WTC11 (cell line): ENCODE results near the gene TEKTIP1.

Experiments
- CTCF ChIP-seq: fragments of 200-600 bp; IDR thresholded peaks from 2 replicates; pipeline ENCODE4 v1.8.0; 2022; ENCODE audit warnings: antibody characterized with exemption
- ESRRA ChIP-seq: sonication (generic); formaldehyde crosslinking; IDR thresholded peaks from 2 replicates; pipeline ENCODE4 v1.8.1; 2022; ENCODE audit warnings: mild to moderate bottlenecking, missing genetic modification reagents, borderline replicate concordance
- NFYB ChIP-seq: sonication (generic); formaldehyde crosslinking; conservative IDR thresholded peaks from 2 replicates; pipeline ENCODE4 v1.8.0; 2022; ENCODE audit warnings: low read depth, missing genetic modification reagents
- NR2C2 ChIP-seq: sonication (generic); formaldehyde crosslinking; IDR thresholded peaks from 2 replicates; pipeline ENCODE4 v1.8.0; 2022; ENCODE audit warnings: mild to moderate bottlenecking, missing genetic modification reagents
- SP1 ChIP-seq: sonication (generic); formaldehyde crosslinking; conservative IDR thresholded peaks from 2 replicates; pipeline ENCODE4 v1.8.1; 2022; ENCODE audit warnings: missing genetic modification reagents
- STAT6 ChIP-seq: sonication (generic); formaldehyde crosslinking; conservative IDR thresholded peaks from 2 replicates; pipeline ENCODE4 v1.8.1; 2023; ENCODE audit warnings: mild to moderate bottlenecking, low read depth, missing genetic modification reagents, moderate library complexity
- TCF7 ChIP-seq: sonication (generic); formaldehyde crosslinking; IDR thresholded peaks from 2 replicates; pipeline ENCODE4 v1.8.0; 2022; ENCODE audit warnings: mild to moderate bottlenecking, low read depth, missing genetic modification reagents, moderate library complexity
- TEAD4 ChIP-seq: sonication (generic); formaldehyde crosslinking; IDR thresholded peaks from 2 replicates; pipeline ENCODE4 v1.8.0; 2022; ENCODE audit warnings: mild to moderate bottlenecking, missing genetic modification reagents

GRCh38 chr19:3580156-3580934 lies 41.4 kb downstream of the TEKTIP1 start:
- TF ChIP-seq NFYB (CRISPR knock-in tag), result no peak
- TF ChIP-seq ESRRA (CRISPR knock-in tag), result no peak
- no peak for TF ChIP-seq STAT6 (CRISPR knock-in tag)
- TF ChIP-seq SP1 (CRISPR knock-in tag), result no peak
- TF ChIP-seq CTCF, result no peak
- TF ChIP-seq TCF7, result no peak
- no peak for TF ChIP-seq TEAD4 (CRISPR knock-in tag)
- no peak for TF ChIP-seq NR2C2 (CRISPR knock-in tag)
